ENCODE results near the gene CNTN1. TPM values are rescaled to one million over a fixed set of nuclear protein-coding genes. Genes with fewer than 3 reads are reported as not detected.
"Not testable (repeated sequence)": the region's sequence is repeated elsewhere in the genome, so short reads cannot be mapped to it uniquely, and the experiment has no call there.

Gene CNTN1
- total RNA-seq, 1 donor from 2014 or later, result 0.46 TPM

DNA sequence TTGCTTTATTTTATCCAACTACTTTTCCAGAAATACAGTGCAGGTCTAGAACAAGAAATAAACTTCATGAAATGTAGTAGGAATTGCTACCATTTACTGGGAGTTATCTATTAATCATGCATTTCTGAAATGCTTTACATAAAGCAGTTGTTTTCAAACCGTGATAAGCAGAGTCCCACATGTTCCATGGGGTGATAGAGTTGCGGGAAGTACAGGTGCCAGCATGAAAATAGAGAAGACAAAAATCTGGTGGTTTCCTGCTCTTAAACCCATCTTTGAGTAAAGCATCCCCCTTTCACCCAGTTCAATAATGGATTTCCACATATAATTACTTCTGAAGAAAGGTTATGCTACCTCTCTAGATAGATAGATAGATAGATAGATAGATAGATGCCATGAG is 372.2 kb downstream of the CNTN1 start:
- H3K4me1 Mint-ChIP-seq (ENCODE audit: unreplicated experiment), result no peaks in the 10 kb centered on the region
- no peaks in the 10 kb centered on the region for H3K36me3 Mint-ChIP-seq (ENCODE audit: low read depth, unreplicated experiment)
- H3K27me3 Mint-ChIP-seq (ENCODE audit: unreplicated experiment), result no peaks in the 10 kb centered on the region
- H3K4me3 Mint-ChIP-seq (ENCODE audit: unreplicated experiment), result no peak overlapping the region
- no peaks in the 10 kb centered on the region for H3K9me3 Mint-ChIP-seq (ENCODE audit: unreplicated experiment)
- no peak for DNase-seq (ENCODE audit: low spot score)
- H3K27ac Mint-ChIP-seq (ENCODE audit: unreplicated experiment), result no peak overlapping the region
- TF ChIP-seq, protein P1, sequence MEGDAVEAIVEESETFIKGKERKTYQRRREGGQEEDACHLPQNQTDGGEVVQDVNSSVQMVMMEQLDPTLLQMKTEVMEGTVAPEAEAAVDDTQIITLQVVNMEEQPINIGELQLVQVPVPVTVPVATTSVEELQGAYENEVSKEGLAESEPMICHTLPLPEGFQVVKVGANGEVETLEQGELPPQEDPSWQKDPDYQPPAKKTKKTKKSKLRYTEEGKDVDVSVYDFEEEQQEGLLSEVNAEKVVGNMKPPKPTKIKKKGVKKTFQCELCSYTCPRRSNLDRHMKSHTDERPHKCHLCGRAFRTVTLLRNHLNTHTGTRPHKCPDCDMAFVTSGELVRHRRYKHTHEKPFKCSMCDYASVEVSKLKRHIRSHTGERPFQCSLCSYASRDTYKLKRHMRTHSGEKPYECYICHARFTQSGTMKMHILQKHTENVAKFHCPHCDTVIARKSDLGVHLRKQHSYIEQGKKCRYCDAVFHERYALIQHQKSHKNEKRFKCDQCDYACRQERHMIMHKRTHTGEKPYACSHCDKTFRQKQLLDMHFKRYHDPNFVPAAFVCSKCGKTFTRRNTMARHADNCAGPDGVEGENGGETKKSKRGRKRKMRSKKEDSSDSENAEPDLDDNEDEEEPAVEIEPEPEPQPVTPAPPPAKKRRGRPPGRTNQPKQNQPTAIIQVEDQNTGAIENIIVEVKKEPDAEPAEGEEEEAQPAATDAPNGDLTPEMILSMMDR (IDR thresholded peaks at IDR 0.05; ENCODE audit: unreplicated experiment), result no peak

- no peaks in the 10 kb centered on the region for H3K9me3 Mint-ChIP-seq (ENCODE audit: unreplicated experiment)
- TF ChIP-seq, protein P1 (IDR thresholded peaks at IDR 0.05; ENCODE audit: unreplicated experiment), result no peak
- no peaks in the 10 kb centered on the region for H3K36me3 Mint-ChIP-seq (ENCODE audit: low read depth, unreplicated experiment)
- H3K27ac Mint-ChIP-seq (ENCODE audit: unreplicated experiment), result no peak overlapping the region
- no peaks in the 10 kb centered on the region for H3K27me3 Mint-ChIP-seq (ENCODE audit: unreplicated experiment)
- no peak for DNase-seq (ENCODE audit: low spot score)
- H3K4me3 Mint-ChIP-seq (ENCODE audit: unreplicated experiment), result no peak overlapping the region
- H3K4me1 Mint-ChIP-seq (ENCODE audit: unreplicated experiment), result no peaks in the 10 kb centered on the region
Measured at GRCh38 chr12:41067941-41068645, 375.9 kb downstream of the CNTN1 start.

- Mint-ChIP-seq H3K36me3 (ENCODE audit: low read depth, unreplicated experiment) (no peaks in the 10 kb centered on the region), H3K9me3 (ENCODE audit: unreplicated experiment) (no peaks in the 10 kb centered on the region), H3K4me3 (ENCODE audit: unreplicated experiment) (no peak overlapping the region), H3K27me3 (ENCODE audit: unreplicated experiment) (no peaks in the 10 kb centered on the region), H3K4me1 (ENCODE audit: unreplicated experiment) (no peaks in the 10 kb centered on the region), H3K27ac (ENCODE audit: unreplicated experiment) (no peak overlapping the region)
- no peak for DNase-seq (ENCODE audit: low spot score)
- TF ChIP-seq, protein P1 (IDR thresholded peaks at IDR 0.05; ENCODE audit: unreplicated experiment), result no peak
Measured at GRCh38 chr12:41073633-41074472, 381.6 kb downstream of the CNTN1 start.

- DNase-seq (ENCODE audit: low spot score), result no peak
- Mint-ChIP-seq H3K27me3 (ENCODE audit: unreplicated experiment) (no peaks in the 10 kb centered on the region), H3K36me3 (ENCODE audit: low read depth, unreplicated experiment) (no peaks in the 10 kb centered on the region), H3K9me3 (ENCODE audit: unreplicated experiment) (peaks cover under 1% of the 10 kb centered on the region), H3K4me1 (ENCODE audit: unreplicated experiment) (no peaks in the 10 kb centered on the region), H3K27ac (ENCODE audit: unreplicated experiment) (no peak overlapping the region), H3K4me3 (ENCODE audit: unreplicated experiment) (no peak overlapping the region)
- TF ChIP-seq, protein P1 (IDR thresholded peaks at IDR 0.05; ENCODE audit: unreplicated experiment), result no peak
Measured at GRCh38 chr12:41074473-41074769, 382.2 kb downstream of the CNTN1 start.

DNA sequence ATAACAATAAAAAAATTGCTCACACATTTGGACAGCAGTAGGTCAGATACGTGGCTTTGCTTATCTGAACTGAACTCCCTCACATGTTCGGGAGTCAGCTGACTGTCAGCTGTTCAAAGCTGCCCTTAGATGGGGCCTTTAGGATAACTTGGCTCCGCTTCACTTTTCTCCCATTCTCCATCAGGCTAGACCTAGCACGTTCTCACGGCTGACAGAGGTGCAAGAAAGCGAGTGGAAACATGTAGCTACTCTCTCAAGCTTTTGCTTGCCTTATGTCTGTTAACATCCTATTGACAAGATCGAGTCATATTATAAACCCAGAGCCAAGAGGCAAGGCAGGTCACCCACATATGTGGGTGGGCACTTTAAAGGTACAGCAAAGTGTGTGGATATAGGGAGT is 383.9 kb downstream of the CNTN1 start:
- Mint-ChIP-seq H3K4me1 (ENCODE audit: unreplicated experiment) (no peaks in the 10 kb centered on the region), H3K27me3 (ENCODE audit: unreplicated experiment) (no peaks in the 10 kb centered on the region), H3K9me3 (ENCODE audit: unreplicated experiment) (peaks cover 8% of the 10 kb centered on the region), H3K27ac (ENCODE audit: unreplicated experiment) (no peak overlapping the region), H3K4me3 (ENCODE audit: unreplicated experiment) (no peak overlapping the region), H3K36me3 (ENCODE audit: low read depth, unreplicated experiment) (no peaks in the 10 kb centered on the region)
- DNase-seq (ENCODE audit: low spot score), result no peak
- TF ChIP-seq, protein P1 (IDR thresholded peaks at IDR 0.05; ENCODE audit: unreplicated experiment), result no peak

DNA sequence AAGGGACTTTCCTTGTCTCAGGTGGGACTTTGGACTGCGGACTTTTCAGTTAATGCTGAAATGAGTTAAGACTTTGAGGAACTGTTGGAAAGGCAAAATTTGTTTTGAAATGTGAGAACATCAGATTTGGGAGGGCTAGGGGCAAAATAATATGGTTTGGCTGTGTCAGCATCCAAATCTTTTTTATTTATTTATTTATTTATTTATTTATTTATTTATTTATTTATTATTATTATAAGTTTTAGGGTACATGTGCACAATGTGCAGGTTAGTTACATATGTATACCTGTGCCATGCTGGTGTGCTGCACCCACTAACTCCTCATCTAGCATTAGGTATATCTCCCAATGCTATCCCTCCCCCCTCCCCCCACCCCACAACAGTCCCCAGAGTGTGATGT is 389.0 kb downstream of the CNTN1 start:
- not testable (repeated sequence) for H3K27ac Mint-ChIP-seq (ENCODE audit: unreplicated experiment); H3K4me1 Mint-ChIP-seq (ENCODE audit: unreplicated experiment); H3K36me3 Mint-ChIP-seq (ENCODE audit: low read depth, unreplicated experiment); H3K4me3 Mint-ChIP-seq (ENCODE audit: unreplicated experiment); DNase-seq (ENCODE audit: low spot score); H3K27me3 Mint-ChIP-seq (ENCODE audit: unreplicated experiment); H3K9me3 Mint-ChIP-seq (ENCODE audit: unreplicated experiment)

Measured in endothelial cell (in vitro differentiated cells).